Stimulated activated CD4-positive, alpha-beta T cell treated with anti-CD3 and anti-CD28 coated beads, Interleukin-1b, Interleukin-23, amount 100 ng/mL, for 24 hours (primary cell): Measurements from ENCODE around the gene ALK.
A peak's percentile ranks its signal among the peaks of the same experiment; 100 is the strongest.

Experiments
- DNase-seq, 4 experiments: peaks; one replicate each; pipeline ENCODE4 v3.0.0-alpha.2; 2020; ENCODE audit warnings: low read depth in 4 of 4, low spot score in 1 of 4

Gene ALK

DNA sequence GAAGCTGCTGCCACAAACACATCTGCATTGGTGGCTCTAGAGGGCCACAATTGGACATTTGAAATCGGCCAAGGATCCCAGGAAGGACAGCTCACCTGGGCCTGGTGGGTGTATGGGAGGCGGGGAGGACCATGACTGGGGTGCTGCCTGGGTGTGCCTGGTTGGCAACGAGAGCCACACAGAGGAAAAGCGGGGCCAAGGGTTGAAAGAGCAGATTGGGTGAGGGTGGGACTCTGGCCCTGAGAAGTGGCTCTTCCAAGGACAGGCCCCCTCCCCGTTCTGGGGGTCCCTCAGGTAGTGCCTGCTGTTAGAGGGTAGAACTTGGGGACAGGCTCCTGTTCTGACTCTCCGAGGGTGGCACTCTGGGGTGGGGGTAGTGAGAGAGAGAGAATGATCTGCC, 703.3 kb downstream of the ALK start:
- DNase-seq = no peak

DNA sequence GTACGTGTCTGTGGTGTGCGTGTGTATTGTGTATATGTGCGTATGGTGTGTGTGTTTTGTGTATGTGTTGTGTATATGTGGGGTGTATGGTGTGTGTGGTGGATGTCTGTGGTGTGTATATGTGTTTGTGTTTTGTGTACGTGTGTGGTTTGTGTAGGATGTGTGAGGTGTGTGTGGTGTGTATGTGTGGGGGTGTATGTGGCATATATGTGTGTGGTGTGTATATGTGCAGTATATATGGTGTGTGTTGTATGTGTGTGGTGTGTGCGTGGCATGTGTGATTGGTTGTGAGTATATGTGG, 704.8 kb downstream of the ALK start:
- no peak for DNase-seq

DNA sequence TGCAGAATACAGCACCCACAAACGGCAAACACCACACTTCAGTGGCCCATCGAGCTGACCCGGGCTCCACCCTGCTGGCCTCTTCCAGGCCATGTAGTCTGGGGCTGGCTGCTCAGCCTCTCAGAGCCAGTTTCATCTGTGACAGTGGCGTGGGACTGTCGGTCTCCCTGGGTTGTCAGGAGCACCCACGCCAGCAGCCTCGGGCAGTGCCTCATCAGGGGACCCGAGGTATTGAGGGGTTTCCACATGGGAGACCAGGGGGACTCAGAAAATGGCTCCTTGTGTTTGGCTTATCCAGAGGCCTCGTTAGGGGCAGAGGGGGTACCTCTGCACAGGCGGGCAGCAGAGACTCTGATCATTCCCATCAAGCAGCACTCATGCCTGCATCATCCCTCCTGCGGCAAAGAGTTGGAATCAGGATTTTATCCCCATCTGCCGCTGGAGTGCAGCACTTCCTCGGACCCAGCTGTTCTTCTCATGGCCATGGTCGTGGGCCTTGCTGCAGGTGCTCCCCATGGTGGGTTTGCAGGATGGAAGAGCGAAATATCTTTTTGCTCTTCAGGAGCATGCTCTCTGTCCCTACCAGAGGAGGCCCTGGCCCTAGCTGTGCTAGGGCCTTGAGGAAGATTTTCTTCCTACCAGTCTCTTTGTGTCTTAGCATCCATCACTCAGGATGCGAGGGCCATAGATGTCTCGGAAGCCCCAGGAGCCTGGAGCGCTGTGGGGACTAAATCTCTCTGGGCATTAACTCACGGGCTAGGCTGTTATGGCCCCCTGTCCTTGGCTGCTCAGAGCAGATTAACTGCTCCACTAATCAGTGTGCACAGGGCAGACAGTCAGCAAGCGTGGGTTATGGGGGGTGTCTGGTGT, 705.4 kb downstream of the ALK start:
- DNase-seq = no peak

DNA sequence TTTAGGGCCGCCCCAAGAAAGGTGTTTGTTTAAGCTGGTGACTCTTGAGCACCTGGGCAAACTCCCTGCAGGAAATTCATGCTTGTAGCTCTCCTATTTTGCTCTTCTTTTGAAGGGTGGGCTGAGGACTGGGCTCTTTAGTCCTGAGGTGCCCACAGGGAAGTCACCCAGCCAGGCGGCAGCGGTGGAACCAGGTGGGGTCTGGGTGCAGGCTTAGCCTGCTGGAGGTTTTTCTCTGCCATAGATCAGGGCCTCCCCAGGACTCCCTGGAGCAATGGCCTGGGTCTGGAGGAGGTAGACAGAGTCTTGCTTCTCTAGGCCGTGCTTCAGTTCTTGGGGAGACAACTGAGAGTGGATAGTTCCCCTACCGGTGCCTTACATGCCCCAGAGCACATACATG, 706.3 kb downstream of the ALK start:
- DNase-seq = no peak

DNA sequence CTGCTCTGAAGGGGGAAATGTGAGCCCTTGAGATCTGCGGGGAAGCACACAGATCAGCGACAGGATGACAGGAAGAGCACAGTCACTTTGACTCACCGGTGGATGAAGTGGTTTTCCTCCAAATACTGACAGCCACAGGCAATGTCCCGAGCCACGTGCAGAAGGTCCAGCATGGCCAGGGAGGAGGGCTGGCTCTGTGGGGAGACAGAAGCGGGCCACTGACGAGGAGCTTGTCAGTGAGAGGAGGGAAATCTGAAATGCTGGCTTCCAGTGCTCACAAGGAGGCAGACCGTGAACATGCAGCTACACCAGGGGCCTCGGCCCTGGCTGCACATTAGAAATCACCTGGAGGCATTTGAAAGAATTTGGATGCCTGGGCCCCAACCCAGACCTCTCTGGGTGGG, 707.5 kb downstream of the ALK start:
- DNase-seq = no peak

DNA sequence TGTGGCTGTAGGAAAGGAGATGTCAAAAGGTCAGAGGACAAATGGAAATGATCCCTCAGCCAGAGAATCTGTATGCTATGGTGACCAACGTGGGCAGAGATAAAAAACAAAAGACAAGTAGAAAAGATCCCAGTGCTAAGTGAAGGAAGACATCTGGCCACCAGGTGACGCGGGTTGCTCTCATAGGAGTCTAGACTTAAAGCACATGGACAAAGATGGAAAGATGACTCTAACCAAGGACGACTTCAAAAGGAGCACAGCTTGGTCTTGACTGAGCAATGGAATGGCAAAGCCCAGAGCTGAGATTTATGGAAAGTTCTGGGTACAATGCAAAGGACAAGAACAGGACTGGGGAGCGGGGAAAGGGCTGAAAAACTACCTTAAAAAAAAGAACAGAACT, 709.4 kb downstream of the ALK start:
- no peak for DNase-seq

DNA sequence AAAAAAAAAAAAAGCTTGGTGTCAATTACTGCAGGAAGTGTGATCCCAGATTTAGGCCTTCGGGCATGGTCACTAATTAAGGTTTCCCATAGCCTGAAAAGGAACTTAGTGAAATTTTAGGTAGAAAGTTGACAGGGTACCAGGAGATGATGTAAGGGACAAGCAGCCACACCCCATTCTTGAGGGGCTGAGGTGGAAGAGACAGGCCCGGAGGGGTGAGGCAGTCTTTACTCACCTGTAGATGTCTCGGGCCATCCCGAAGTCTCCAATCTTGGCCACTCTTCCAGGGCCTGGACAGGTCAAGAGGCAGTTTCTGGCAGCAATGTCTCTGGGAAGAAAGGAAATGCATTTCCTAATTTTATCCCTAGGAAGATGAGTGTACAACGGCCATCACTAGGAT, 711.8 kb downstream of the ALK start:
- no peak for DNase-seq

DNA sequence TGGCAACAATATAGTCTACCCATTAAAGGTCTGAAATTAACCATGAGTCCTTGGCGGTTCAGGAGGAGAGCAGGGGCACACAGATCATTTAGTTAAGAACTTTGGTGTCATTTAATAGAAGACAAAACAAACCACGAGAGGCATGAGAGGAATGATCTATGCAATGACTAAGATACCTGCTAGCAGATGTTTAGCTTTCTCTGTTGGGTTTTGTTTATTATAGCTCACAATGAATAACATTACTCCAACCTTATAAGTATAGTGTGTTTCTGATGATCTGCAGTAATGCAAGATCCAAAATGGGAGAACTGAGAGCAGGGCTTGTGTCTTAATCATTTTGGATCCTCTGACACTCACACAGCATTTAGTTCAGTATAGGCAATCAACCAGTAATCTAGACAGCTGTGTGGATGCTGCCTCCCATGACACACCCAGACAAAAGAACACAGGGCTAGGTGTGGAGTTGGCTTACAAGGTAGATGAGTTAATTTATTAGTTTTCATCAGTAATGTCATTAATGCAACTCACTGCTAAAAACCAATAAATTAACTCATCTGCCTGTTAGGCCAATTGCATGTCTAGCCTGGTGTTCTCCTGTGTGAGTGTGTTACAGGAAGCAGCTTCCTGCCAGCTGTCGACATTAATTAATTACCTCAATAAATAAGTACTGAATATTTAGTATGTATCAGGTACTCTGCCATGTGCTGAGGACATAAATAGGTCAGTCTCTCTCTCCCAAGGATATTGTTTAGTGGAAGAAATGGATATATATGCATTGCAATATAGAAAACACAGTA, 713.8 kb downstream of the ALK start:
- DNase-seq = no peak

DNA sequence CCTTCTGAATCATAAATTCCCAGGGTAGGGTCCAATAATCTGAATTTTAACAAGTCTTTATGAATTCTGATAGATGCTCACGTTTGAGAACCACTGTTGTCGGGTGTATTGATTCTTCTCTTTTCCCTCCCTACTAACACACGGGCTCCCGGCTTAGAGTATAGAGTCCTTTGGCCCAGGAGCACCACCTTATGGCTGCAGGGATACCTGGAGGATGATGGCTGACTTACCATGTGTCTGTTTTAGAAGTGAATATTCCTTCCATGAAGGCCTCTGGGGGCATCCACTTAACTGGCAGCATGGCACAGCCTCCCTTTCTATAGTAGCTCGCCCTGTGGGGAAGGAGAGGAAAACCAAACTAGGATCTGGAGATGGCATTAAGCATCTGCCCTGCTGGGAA, 714.4 kb downstream of the ALK start:
- DNase-seq = no peak

DNA sequence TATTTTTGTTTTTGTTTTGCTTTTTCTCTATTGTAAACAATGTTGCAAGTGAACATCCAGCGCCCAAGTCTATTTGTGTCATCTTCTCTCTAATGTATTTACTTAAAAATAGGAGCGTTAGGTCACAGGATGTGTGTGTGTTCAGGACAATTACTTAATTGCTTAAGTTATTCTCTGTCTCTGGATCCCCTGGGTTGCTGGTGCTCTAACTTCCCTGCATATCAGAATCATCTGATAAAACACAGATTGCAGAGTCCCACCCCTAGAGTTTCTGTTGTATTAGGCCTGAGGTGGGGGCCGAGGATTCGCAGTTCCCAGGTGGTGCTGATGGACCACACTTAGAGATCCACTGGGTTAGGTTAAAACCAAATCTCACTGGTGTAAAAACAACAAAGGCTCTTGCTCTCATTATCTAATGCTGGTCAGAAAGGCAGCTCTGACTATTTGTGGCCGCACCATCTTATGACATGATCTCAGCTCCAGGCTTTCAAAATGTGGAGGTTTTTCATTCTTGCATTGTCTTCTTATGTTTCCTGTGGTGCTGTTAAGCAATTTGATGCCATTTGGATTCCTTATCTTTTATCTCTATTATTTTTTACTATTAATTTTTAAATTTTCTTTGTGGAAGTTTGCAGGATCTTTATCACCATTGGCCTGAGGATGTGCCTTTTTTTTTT, 718.4 kb downstream of the ALK start:
- DNase-seq = no peak

DNA sequence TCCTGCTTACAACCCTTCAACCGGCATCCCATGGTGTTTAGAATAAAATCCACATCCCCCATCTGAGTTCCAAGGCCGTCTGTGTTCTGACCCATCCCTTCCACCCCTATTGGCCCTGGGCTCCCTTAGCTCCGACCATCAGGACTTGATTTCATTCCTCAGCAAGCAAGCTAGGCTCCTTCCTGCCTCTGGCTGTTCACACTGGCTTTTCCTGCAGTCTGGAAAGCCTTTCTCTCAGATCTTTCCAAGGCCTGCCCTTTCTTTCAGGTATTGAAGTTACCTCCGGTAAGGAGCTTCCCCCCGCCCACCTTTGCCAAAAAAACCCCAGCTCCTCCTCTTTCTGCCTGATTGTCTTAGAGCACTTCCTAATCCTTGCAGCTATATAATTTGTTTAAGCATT, 719.4 kb downstream of the ALK start:
- DNase-seq = no peak

DNA sequence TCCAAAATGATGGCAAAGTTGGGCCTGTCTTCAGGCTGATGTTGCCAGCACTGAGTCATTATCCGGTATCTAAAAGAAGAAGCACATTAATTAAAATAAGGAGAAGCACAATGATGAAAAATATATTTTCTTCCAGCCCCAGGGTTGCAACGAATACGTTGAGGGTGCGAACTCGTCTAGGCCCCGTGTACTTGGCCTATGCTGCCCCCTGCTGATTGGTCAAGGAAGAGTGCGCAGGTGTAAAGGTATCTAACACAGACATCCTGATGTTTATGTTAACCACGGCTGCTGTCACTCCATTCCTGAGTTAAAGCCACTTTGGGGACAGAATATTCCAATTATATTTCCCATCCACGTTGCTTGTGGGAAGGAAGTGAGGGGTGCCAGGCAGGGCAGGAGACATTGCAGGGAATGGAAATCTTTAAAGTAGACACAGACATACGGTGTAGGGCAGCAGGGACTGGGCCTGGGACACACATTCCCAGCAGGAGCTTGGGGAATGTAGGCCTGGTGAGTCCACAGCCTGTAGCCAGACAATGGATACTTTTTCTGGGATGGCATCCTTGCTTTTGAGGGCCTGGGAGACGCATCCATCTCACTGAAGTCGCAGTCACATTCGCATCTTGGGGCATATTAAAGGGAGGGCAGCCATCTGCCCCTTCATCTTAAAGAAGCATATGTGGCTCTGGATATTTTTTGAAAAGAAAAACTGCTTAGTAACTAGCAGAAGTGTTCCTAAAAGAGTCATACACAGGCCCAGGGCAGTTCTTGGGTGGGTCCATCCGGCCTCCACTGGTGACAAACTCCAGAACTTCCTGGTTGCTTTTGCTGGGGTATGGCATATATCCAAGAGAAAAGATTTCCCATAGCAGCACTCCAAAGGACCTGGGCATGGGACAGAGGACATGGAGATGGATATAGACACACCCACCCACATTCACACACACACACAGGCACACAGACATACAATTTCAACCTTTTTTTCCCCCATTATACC, 724.3 kb downstream of the ALK start:
- DNase-seq = peak; percentile 59 to 67 (median 62)

DNA sequence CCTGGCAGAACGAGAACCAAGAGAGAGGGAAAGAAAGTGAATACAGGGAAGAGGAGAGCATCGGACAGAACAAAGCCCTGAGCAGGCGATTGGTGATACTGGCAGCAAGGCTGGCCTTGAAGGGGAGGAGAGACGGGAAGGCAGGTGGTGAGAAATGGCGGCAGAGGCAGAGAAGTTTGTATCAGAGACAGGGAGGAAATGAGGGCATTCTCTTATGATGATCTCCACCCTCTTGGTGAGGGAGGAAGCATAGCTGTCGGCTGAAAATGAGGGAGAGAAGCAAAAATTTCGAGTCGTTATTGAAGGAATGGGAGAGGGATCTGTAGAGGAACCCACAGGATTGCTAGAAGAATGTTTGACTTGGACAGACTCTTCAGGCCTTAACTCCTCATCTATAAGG, 725.6 kb downstream of the ALK start:
- no peak for DNase-seq

DNA sequence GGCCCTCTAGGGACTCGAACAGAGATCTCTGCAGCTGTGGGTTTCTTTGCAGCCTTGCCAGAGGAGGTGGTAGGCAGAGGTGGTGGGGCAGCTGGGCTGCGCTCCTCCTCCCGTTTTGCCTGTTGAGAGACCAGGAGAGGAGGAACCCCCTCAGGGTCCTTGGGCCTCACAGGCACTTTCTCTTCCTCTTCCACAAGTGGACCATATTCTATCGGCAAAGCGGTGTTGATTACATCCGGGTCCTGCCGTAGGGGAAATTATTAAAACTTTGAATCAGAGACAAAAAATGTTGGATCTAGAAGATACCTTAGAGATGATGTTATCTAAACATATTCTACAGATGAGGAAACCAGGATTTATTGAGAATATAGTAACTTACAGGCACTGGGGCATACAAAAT, 727.7 kb downstream of the ALK start:
- DNase-seq = no peak

DNA sequence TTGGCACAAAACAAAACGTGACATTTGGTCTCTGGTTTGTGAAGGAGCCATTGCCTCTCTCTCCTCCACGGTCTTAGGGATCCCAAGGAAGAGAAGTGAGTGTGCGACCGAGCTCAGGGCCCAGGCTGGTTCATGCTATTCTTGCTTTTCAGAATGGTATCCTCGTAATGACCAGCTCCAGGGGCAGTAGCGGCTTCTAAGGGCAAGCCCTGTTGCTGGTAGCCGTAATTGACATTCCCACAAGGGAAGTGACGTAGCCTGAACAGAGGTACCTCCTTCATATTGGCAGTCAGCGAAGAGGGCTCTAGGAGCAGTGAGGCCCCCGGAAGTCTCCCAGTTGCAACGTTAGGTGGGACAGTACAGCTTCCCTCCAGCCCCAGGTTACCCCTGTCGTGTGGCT, 728.3 kb downstream of the ALK start:
- DNase-seq = no peak

DNA sequence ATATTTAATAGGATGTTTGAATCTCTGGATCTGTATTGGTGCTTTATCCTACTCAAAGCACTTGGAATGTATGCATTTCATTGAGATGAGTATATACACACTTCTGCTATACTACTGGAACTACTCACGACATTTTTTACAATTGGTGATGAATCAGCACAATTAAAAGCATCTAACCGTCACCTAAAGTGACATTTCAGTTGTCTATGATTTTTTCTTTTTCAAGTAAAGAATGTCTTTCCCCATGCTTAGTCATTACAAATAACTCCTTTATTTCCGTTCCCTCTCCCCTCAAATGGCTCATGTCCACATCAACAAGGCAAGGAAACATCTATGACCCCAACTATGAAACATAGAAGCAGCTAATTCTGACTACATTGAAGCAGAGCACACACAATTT, 728.9 kb downstream of the ALK start:
- no peak for DNase-seq

DNA sequence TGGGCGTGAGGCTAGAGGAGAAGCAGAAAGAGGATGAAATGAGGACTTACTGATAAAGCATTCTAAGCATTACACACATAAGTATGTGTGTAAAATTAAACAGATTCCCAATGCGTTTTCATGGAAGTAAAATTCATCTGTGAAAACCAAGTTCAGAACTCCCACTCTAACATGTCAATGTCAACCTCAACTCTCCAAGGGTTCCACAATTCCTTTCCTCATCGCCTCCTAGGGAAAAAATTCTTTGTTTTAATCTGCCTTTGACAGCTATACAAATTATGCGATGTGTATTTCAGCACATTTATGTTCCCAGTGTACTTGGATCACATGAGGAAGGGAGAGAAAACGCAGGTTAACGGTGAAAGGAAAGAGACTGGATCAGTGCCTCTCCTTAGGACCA, 729.6 kb downstream of the ALK start:
- DNase-seq = no peak

DNA sequence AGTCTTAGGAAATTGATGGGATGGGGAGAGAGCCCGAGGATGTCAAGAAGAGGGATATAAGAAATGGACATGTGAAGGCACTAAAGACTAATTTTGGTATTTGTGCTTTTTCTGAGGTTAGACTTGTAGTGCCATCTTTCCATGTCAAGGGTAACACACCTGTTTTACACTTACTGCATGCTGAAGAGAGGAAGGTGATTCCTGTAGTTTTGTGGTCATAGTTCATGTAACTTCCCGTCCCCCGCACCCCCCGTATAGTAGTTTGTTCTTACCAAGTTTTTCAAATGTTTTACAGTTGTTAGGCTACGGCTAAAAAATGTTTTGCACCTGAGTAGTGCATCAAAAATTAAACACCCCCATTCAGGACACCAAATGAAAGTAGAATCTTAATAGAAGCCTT, 732.3 kb downstream of the ALK start:
- DNase-seq = no peak

DNA sequence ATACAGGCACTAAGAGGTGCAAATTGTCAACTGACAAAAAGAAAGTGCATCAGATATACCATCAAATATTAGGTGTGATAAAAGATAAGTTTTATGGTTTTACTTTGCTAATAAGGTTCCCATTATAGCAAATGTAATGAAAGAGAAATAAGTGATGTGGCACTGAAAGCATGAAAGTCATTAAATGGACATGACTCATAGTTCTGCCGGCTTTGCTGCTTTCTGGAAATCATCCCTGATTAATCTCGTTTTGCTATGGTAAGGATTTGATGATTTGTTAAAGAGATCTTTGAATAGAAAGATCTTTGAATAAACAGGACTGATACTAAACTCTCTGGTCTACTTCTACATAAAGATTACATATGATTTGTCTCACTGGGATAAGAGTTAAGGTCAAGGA, 733.5 kb downstream of the ALK start:
- no peak for DNase-seq

DNA sequence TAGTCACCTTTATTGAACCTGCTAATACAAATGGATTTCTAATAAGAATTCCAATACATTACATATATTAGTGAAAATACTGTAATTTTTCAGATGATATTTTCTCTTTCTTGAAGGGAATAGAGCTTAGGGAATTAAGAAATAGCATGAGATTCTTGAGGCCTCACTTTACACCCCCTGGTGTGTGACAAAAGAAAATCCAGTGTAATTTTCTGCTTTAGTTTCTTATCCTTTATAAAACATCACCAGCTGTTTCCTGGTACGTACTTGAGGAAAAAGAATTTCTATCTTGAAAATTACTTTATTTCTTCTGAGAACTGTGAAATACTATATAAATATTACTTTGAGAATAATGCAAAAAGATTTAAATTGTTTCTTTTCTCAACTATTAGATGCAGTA, 734.6 kb downstream of the ALK start:
- DNase-seq = no peak

DNA sequence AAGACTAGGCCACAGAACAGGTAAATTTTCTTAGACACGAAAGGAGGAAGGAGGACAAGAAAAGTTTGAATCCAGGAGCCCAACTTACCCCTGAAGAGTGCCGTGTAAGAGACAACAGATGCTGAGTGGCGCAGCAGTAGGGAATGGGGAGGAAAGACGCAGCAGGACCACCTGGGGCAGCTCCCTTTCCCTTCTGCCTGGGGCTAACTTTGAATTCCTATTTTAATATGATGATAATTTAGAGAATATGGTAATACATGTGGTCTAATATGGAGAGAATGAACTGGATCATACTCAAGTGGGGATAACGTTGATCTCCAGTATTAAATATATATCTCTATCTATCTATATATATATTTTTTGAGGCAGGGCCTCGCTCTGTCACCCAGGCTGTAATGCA, 736.9 kb downstream of the ALK start:
- DNase-seq = no peak
